ENCODE data around the gene VEGFC.

Gene VEGFC

DNA sequence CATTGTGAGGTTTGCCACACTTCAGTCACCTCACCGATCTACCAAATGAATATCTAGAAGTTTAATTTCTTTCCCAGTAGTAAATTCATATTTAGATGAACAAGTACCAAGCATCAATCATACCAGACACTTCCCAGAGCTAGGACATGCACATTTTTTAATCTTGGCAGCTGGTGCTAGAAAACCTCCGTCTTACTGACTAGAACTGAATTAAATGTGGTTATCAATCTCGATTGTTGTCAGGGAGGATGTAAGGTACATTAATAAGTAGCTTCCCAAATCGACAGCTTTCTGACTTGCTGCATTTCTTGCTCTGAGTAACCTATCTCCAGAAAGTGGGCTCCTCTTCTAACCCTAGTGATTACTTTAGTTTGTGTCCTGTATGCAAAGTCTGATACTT is 34.4 kb downstream of the VEGFC start:
- no peak overlapping the region for H3K27ac ChIP-seq (ENCODE audit: low read length)
- no peak overlapping the region for H3K4me3 ChIP-seq (ENCODE audit: low read length)

DNA sequence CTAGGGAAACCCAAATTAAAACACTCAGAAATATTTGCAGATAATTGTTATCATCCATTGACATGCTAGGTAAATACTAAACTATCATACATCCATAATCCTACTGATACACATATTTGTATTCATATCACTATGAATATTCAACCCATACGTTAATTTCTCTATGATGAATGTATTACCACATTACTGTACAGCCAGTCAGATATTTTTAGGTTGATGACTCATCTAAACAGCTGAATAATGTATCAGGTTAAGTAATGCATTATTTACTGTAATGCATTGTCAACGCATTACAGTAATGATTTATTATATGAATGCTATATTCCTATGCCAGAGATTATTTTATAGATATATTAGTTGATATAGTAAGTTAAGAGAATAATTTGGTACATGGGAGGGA is 37.1 kb downstream of the VEGFC start:
- no peak overlapping the region for H3K9ac ChIP-seq (ENCODE audit: low read depth, low read length)
- no peak overlapping the region for H3K4me3 ChIP-seq (ENCODE audit: low read length)
- peaks cover 4% of the 10 kb centered on the region; the same call in 1 of the 2 replicates for H3K4me1 ChIP-seq (ENCODE audit: insufficient read depth, low read length)
- H3K27me3 ChIP-seq (ENCODE audit: insufficient read depth, low read length), result no peaks in the 10 kb centered on the region
- no peaks in the 10 kb centered on the region for H3K9me3 ChIP-seq (ENCODE audit: insufficient read depth, low read depth, low read length)
- no peak overlapping the region for H3K27ac ChIP-seq (ENCODE audit: low read length)
- H3K36me3 ChIP-seq (ENCODE audit: insufficient read depth, low read depth, low read length), result no peaks in the 10 kb centered on the region

More for the DNA sequence above, 34.4 kb downstream of the VEGFC start:
- Histone ChIP-seq H3K4me1 (ENCODE audit: insufficient read depth, low read length) (peaks cover 4% of the 10 kb centered on the region; the same call in 1 of the 2 replicates), H3K27me3 (ENCODE audit: insufficient read depth, low read length) (no peaks in the 10 kb centered on the region), H3K36me3 (ENCODE audit: insufficient read depth, low read depth, low read length) (no peaks in the 10 kb centered on the region), H3K9me3 (ENCODE audit: insufficient read depth, low read depth, low read length) (no peaks in the 10 kb centered on the region), H3K9ac (ENCODE audit: low read depth, low read length) (no peak overlapping the region)

- H3K27ac ChIP-seq (ENCODE audit: low read length), result no peak overlapping the region
- H3K9me3 ChIP-seq (ENCODE audit: insufficient read depth, low read depth, low read length), result no peaks in the 10 kb centered on the region
- H3K27me3 ChIP-seq (ENCODE audit: insufficient read depth, low read length), result no peaks in the 10 kb centered on the region
- H3K9ac ChIP-seq (ENCODE audit: low read depth, low read length), result no peak overlapping the region
- peaks cover 4% of the 10 kb centered on the region; the same call in 1 of the 2 replicates for H3K4me1 ChIP-seq (ENCODE audit: insufficient read depth, low read length)
- no peak overlapping the region for H3K4me3 ChIP-seq (ENCODE audit: low read length)
- H3K36me3 ChIP-seq (ENCODE audit: insufficient read depth, low read depth, low read length), result no peaks in the 10 kb centered on the region
These were observed 37.7 kb downstream of the VEGFC start for GRCh38 chr4:176755001-176755400.

DNA sequence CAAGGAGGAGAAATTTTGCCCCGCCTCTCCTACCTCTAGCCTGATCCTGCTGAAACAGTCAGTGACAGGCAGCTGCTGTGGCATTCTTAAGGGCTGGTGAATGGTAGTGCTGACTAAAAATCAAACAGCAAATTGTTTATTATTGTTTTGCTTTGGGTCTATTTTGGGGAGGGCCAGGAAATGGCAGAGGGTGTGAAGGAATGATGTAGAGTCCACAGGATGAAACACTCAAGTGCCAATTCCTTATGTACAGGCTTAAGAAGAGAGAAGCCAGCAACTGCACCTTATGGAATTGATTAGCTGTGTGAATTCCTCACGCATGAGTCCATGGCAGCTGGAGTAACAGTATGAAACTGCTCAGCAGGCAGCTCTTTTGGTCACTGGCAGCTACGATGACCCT is 39.7 kb downstream of the VEGFC start:
- no peaks in the 10 kb centered on the region for H3K36me3 ChIP-seq (ENCODE audit: insufficient read depth, low read depth, low read length)
- H3K4me3 ChIP-seq (ENCODE audit: low read length), result no peak overlapping the region
- H3K9me3 ChIP-seq (ENCODE audit: insufficient read depth, low read depth, low read length), result no peaks in the 10 kb centered on the region
- H3K4me1 ChIP-seq (ENCODE audit: insufficient read depth, low read length), result peaks cover 4% of the 10 kb centered on the region; the same call in 1 of the 2 replicates
- H3K9ac ChIP-seq (ENCODE audit: low read depth, low read length), result no peak overlapping the region
- H3K27ac ChIP-seq (ENCODE audit: low read length), result no peak overlapping the region
- H3K27me3 ChIP-seq (ENCODE audit: insufficient read depth, low read length), result no peaks in the 10 kb centered on the region

- H3K27ac ChIP-seq (ENCODE audit: low read length), result no peak overlapping the region
- H3K27me3 ChIP-seq (ENCODE audit: insufficient read depth, low read length), result no peaks in the 10 kb centered on the region
- H3K4me3 ChIP-seq (ENCODE audit: low read length), result no peak overlapping the region
- peaks cover 4% of the 10 kb centered on the region; the same call in 1 of the 2 replicates for H3K4me1 ChIP-seq (ENCODE audit: insufficient read depth, low read length)
- no peak overlapping the region for H3K9ac ChIP-seq (ENCODE audit: low read depth, low read length)
- H3K36me3 ChIP-seq (ENCODE audit: insufficient read depth, low read depth, low read length), result no peaks in the 10 kb centered on the region
- no peaks in the 10 kb centered on the region for H3K9me3 ChIP-seq (ENCODE audit: insufficient read depth, low read depth, low read length)
These were observed 40.5 kb downstream of the VEGFC start for GRCh38 chr4:176752191-176752749.

- Histone ChIP-seq H3K4me1 (ENCODE audit: insufficient read depth, low read length) (peaks cover 4% of the 10 kb centered on the region; the same call in 1 of the 2 replicates), H3K36me3 (ENCODE audit: insufficient read depth, low read depth, low read length) (no peaks in the 10 kb centered on the region)
These were observed 41.7 kb downstream of the VEGFC start for GRCh38 chr4:176751061-176751460.

GRCh38 chr4:176746846-176747245 is 45.9 kb downstream of the VEGFC start:
- no peak overlapping the region for H3K27ac ChIP-seq (ENCODE audit: low read length)
- no peaks in the 10 kb centered on the region for H3K36me3 ChIP-seq (ENCODE audit: insufficient read depth, low read depth, low read length)
- H3K9me3 ChIP-seq (ENCODE audit: insufficient read depth, low read depth, low read length), result no peaks in the 10 kb centered on the region
- no peaks in the 10 kb centered on the region for H3K4me1 ChIP-seq (ENCODE audit: insufficient read depth, low read length)
- H3K27me3 ChIP-seq (ENCODE audit: insufficient read depth, low read length), result no peaks in the 10 kb centered on the region
- H3K9ac ChIP-seq (ENCODE audit: low read depth, low read length), result no peak overlapping the region
- no peak overlapping the region for H3K4me3 ChIP-seq (ENCODE audit: low read length)

More at GRCh38 chr4:176751061-176751460, 41.7 kb downstream of the VEGFC start:
- Histone ChIP-seq H3K9ac (ENCODE audit: low read depth, low read length) (no peak overlapping the region), H3K9me3 (ENCODE audit: insufficient read depth, low read depth, low read length) (no peaks in the 10 kb centered on the region), H3K27ac (ENCODE audit: low read length) (no peak overlapping the region), H3K27me3 (ENCODE audit: insufficient read depth, low read length) (no peaks in the 10 kb centered on the region), H3K4me3 (ENCODE audit: low read length) (no peak overlapping the region)

GRCh38 chr4:176745902-176746301 is 46.8 kb downstream of the VEGFC start:
- H3K27ac ChIP-seq (ENCODE audit: low read length), result no peak overlapping the region

DNA sequence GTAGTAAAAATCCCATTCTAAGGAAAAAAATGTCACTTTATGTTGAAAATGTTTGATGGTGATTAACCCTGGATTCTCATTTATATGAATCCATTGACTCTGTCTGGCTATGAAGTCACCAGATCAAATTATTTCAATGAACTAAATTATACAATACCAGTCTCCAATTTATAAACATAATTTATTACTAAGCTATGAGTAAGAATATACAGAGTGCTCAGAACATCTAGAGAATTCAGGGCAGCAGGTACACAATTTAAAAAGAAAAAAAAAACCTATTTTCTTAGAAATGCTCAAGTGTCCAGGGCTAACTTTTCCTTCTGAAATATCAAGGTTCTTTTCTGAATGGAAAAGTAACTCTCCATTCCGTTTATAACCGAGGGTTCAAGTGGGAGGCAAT is 48.6 kb downstream of the VEGFC start:
- H3K36me3 ChIP-seq (ENCODE audit: insufficient read depth, low read depth, low read length), result no peaks in the 10 kb centered on the region
- no peaks in the 10 kb centered on the region for H3K9me3 ChIP-seq (ENCODE audit: insufficient read depth, low read depth, low read length)
- no peak overlapping the region for H3K27ac ChIP-seq (ENCODE audit: low read length)
- H3K27me3 ChIP-seq (ENCODE audit: insufficient read depth, low read length), result no peaks in the 10 kb centered on the region
- H3K4me3 ChIP-seq (ENCODE audit: low read length), result no peak overlapping the region
- no peaks in the 10 kb centered on the region for H3K4me1 ChIP-seq (ENCODE audit: insufficient read depth, low read length)
- no peak overlapping the region for H3K9ac ChIP-seq (ENCODE audit: low read depth, low read length)

More at GRCh38 chr4:176745902-176746301, 46.8 kb downstream of the VEGFC start:
- Histone ChIP-seq H3K4me1 (ENCODE audit: insufficient read depth, low read length) (no peaks in the 10 kb centered on the region), H3K4me3 (ENCODE audit: low read length) (no peak overlapping the region), H3K9me3 (ENCODE audit: insufficient read depth, low read depth, low read length) (no peaks in the 10 kb centered on the region), H3K36me3 (ENCODE audit: insufficient read depth, low read depth, low read length) (no peaks in the 10 kb centered on the region), H3K9ac (ENCODE audit: low read depth, low read length) (no peak overlapping the region), H3K27me3 (ENCODE audit: insufficient read depth, low read length) (no peaks in the 10 kb centered on the region)

- Histone ChIP-seq H3K27me3 (ENCODE audit: insufficient read depth, low read length) (no peaks in the 10 kb centered on the region), H3K27ac (ENCODE audit: low read length) (no peak overlapping the region), H3K9ac (ENCODE audit: low read depth, low read length) (no peak overlapping the region), H3K4me3 (ENCODE audit: low read length) (no peak overlapping the region), H3K36me3 (ENCODE audit: insufficient read depth, low read depth, low read length) (no peaks in the 10 kb centered on the region), H3K4me1 (ENCODE audit: insufficient read depth, low read length) (no peaks in the 10 kb centered on the region), H3K9me3 (ENCODE audit: insufficient read depth, low read depth, low read length) (no peaks in the 10 kb centered on the region)
These were observed 50.5 kb downstream of the VEGFC start for GRCh38 chr4:176742211-176742610.

- Histone ChIP-seq H3K4me1 (ENCODE audit: insufficient read depth, low read length) (no peaks in the 10 kb centered on the region), H3K9me3 (ENCODE audit: insufficient read depth, low read depth, low read length) (no peaks in the 10 kb centered on the region), H3K36me3 (ENCODE audit: insufficient read depth, low read depth, low read length) (no peaks in the 10 kb centered on the region), H3K27ac (ENCODE audit: low read length) (no peak overlapping the region), H3K4me3 (ENCODE audit: low read length) (no peak overlapping the region), H3K9ac (ENCODE audit: low read depth, low read length) (no peak overlapping the region), H3K27me3 (ENCODE audit: insufficient read depth, low read length) (no peaks in the 10 kb centered on the region)
These were observed 51.5 kb downstream of the VEGFC start for GRCh38 chr4:176741253-176741652.

DNA sequence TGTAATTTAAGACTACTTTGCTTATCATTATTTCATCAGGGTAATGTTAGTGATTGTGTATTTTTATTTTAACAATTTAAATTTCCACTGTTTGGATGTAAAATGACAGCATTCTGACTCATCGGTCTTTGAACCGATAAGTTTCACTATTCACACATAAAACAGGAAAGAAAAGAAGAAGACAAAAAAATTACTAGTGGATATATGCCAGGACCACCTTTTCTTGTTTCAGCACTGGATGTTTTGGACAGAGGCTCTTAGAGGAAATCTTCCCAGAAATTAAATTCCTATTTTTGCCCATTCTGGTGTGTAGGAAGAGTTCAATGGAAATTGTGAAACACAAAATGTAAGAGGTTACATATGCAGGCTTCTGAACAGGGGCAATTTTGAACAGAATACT is 57.4 kb downstream of the VEGFC start:
- Histone ChIP-seq H3K4me1 (ENCODE audit: insufficient read depth, low read length) (peaks cover 5% of the 10 kb centered on the region; the same call in 1 of the 2 replicates), H3K9ac (ENCODE audit: low read depth, low read length) (no peak overlapping the region), H3K9me3 (ENCODE audit: insufficient read depth, low read depth, low read length) (no peaks in the 10 kb centered on the region), H3K4me3 (ENCODE audit: low read length) (no peak overlapping the region), H3K27ac (ENCODE audit: low read length) (no peak overlapping the region), H3K27me3 (ENCODE audit: insufficient read depth, low read length) (no peaks in the 10 kb centered on the region), H3K36me3 (ENCODE audit: insufficient read depth, low read depth, low read length) (no peaks in the 10 kb centered on the region)
